Stimulated activated CD8-positive, alpha-beta memory T cell treated with anti-CD3 and anti-CD28 coated beads, Interleukin-12 subunit alpha, Interleukin-12 subunit beta, amount 100 ng/mL, for 4 hours (primary cell): ENCODE data around the gene SMC1B.
"Not testable (repeated sequence)": the region's sequence is repeated elsewhere in the genome, so short reads cannot be mapped to it uniquely, and the experiment has no call there.

ENCODE experiments used
- DNase-seq: peaks from one replicate; pipeline ENCODE4 v3.0.0-alpha.2; 2020; ENCODE audit warnings: low read depth

Gene SMC1B

DNA sequence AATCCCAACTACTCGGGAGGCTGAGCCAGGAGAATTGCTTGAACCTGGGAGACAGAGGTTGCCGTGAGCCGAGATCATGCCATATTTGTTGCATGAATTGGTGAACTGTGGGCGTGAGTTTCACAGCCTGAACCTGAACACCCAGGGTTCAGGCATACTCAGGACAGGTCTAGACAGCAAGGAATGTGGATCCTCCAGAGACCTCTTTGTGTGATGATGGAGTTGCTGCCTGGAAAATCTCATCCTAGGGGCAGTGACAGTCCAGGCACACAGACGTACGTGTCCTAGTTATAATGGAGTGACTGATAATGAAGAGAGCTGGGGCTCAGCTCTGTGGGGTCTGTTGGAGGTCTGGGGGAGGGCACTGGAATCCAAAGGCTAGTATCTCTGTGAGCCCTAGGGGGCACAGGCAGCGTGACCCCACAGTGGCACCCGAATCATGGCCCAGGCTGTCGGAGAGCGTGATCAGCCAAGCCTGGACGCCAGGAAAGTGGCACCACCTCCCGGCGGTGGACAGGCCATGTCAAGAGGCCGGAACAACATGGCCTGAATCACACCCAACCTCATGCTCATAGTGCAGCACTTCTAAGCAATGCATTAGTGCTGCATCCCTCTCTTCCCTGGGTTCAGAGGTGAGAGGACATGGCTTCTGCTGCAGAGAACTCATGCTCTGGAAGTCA is 31.8 kb upstream of the SMC1B start:
- no peak for DNase-seq

DNA sequence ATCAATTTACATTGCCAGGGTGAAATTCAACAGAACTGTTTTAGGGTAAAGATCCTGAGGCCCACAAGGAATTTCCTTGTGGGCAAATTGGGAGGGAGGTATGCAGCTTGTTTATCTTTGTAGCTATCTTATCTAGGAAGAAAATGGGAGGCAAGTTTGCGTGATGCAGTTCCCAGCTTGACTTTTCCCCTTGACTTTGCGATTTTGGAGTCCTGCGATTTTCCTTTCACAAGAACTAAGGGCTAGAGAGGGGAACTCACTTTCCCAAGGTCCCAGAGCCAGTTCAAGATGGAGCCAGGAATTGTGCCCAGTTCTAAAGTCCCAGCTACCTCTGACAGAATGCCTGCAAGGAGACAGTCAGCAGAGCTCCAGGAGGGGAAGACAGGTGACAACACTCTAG is 30.8 kb upstream of the SMC1B start:
- no peak for DNase-seq

DNA sequence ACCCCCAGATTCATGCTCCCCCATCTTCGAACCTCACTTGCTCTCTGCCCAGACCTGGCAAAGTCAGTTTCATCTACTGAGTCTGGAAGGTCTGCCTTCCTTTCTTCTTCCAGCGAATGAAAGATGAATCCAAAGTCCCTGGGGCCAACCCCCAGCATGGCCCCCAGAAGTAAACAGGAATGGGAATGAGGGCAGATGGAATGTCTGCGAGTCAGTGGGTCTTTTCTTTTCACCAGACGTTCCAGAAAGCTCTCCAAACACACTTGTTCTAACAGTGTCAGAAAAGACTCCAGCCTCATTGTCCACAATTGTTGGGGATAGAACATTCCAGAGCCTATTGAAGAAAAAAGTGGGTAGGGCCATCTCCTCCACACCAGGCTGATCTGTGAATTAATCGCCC is 28.7 kb upstream of the SMC1B start:
- DNase-seq: no peak

DNA sequence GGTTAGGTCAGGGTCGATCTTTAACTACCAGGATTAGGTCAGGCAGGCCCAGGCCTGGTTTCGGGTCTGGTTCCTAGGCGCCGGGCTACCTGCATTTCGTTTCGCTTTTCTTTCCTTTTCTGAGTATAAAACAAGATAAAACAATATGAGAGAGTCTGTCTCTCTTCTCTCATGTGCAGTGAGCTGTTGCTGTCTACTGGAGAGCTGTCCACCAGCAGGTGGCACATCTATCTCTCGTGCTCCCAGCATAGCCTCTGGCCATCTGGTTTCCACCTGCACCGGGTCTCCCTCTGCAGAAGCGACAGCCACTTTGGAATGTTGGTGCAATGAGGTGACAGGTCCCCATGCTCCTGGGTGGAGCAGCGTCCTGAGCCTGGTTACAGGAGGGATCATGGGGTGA is 27.7 kb upstream of the SMC1B start:
- DNase-seq: no peak

DNA sequence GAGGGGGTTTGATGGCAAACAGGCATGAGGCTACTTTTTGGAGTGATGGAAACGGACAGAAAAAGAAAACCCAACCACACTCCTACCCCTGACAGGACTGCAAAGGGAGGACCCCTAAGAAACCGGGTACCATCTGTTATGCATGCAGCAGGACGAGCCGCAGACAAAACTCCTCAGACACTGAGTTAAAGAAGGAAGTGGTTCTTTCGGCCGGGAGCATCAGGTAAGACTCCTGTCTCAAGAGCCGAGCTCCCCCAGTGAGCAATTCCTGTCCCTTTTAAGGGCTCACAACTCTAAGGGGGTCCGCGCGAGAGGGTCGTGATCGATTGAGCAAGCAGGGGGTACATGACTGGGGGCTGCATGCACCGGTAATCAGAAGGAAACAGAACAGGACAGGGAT is 27.3 kb upstream of the SMC1B start:
- not testable (repeated sequence) for DNase-seq

DNA sequence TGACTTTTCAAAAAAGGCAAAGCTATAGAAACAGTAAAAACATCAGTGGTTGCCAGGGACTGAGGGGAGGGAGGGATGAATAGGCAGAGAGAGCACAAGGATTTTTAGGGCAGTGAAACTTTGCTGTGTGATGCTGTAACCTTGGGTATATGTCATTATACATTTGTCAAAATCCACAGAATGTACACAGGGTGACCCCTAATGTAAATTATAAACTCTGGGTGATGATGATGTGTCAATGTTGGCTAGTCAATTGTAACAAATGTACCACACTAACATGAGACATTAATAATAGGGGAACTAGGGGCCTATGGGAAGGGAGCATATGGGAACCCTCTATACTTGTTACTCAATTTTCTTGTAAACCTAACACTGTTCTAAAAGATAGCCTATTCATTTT is 24.9 kb upstream of the SMC1B start:
- DNase-seq: no peak

DNA sequence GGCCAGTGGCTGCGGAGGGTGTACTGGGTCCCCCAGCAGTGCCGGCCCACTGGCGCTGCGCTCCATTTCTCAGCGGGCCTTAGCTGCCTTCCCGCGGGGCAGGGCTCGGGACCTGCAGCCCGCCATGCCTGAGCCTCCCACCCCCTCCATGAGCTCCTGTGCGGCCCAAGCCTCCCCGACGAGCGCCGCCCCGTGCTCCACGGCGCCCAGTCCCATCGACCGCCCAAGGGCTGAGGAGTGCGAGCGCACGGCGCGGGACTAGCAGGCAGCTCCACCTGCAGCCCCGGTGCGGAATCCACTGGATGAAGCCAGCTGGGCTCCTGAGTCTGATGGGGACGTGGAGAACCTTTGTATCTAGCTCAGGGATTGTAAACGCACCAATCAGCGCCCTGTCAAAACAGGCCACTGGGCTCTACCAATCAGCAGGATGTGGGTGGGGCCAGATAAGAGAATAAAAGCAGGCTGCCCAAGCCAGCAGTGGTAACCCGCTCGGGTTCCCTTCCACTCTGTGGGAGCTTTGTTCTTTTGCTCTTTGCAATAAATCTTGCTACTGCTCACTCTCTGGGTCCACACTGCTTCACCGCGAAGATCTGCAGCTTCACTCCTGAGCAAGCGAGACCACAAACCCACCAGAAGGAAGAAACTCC is 23.6 kb upstream of the SMC1B start:
- DNase-seq: peak; percentile 18

DNA sequence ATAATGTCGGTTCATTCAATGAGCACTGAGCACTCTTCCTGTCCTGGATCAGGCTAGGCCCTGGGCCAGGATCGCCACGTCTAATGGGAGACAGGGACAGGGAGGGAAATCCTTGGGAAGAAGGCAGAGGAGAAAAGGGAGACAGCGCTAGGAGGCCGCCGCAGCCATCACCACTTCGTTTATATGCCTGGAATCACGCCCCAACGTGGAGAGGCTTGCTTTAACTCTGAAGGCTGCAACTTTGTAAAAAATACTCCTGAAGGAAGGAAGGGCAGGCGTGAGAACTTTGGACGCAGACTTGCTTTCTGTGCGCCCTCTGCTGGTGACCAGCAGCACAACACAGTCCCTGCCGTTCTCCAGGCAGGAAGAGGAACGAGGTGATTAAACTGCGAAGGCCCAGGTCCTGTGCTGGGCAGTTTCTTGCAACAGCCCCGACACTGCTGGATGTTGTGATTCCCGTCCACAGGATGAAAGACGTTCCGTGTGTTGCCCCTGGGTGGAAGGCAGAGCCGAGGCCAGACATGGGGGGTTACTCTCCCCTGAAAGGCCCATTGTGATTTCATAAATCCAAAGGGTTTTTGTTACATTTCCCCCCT is 22.2 kb upstream of the SMC1B start:
- peak; percentile 62 for DNase-seq

DNA sequence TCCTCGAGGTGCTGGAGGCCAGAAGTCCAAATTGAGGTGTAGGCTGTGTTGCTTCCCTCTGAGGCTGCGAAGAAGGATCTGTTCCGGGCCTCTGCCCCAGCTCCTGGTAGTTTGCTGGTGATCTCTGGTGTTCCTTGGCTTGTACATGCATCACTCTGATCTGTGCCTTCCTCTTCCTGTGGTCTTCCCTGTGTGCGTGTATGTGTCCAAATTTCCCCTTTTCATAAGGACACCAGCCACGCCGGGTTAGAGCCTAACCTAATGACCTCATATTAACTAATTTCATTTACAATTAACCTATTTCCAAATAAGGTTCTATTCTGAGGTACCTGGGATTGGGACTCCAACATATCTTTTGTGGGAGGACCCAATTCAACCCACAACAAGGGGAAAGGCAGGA is 21.6 kb upstream of the SMC1B start:
- no peak for DNase-seq

DNA sequence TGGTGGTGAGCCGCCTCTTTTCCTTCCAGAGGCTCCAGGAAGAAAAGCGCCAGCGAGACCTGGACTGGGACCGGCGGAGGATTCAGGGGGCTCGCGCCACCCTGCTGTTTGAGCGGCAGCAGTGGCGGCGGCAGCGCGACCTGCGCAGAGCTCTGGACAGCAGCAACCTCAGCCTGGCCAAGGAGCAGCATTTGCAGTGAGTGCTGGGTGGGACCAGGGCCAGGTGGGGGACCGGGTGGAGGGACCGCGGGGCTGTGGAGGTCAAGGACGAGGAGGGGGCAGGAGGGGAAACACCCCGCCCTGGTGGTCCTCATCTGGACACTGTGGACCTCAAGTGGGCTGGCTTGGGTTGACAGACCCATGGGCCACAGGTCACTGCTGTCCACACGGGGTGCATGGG is 17.5 kb upstream of the SMC1B start:
- DNase-seq: no peak

DNA sequence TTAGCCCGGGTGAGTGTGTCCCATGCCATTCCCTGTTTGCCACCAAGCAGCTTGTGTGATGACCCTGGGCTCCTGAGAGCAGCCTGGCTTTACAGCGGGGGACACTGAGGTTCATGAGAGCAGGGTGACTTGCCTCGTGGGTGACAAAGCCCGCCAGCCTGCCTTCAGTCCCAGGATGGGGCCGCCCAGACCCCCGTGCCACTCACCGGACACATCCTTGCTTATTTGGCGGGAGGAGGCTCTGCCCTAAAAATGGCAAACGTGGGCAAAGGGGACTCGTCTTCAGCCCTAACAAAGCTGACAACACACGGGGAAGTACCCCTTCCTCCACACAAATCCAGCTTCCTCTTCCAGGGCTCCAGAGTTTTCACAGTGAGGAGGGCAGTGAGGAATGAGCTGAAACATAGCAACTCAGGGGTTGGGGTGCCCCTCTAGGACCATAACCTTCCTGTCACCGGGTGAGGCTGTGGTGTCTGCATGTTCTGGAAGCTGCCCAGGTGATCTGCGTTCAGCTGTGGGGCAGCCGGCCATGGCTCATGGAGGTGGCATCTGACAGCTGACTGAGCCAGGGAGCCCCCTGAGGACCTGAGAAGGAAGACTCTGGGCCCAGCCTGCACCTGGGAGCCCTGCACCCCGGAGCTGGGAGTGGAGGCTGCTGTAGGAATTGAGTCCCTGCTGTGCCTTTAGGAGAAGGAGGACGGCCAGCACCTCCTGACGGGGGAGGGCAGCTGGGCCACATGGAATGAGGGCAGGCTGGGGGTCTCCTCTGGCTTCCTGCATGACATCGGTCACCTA is 16.8 kb upstream of the SMC1B start:
- no peak for DNase-seq

DNA sequence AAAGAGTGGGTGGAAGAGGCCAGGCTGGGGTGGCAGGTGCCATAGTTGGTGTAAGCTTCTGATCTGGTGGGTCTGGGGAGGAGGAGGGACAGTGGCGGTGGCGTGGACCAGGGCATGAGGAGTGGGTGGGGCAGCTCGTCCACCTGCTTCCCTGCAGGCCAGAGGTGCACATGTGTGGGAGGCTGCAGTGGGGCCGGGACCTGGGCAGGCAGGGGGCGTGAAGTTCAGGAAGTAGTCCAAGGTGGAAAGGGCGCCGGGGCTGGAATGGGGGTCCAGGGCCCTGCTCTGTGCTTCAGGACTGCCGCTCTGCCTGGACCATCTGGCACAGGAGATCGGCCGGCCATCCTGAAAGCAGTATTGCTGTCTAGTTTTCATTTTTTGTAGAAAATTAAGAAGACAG is 16.0 kb upstream of the SMC1B start:
- no peak for DNase-seq

DNA sequence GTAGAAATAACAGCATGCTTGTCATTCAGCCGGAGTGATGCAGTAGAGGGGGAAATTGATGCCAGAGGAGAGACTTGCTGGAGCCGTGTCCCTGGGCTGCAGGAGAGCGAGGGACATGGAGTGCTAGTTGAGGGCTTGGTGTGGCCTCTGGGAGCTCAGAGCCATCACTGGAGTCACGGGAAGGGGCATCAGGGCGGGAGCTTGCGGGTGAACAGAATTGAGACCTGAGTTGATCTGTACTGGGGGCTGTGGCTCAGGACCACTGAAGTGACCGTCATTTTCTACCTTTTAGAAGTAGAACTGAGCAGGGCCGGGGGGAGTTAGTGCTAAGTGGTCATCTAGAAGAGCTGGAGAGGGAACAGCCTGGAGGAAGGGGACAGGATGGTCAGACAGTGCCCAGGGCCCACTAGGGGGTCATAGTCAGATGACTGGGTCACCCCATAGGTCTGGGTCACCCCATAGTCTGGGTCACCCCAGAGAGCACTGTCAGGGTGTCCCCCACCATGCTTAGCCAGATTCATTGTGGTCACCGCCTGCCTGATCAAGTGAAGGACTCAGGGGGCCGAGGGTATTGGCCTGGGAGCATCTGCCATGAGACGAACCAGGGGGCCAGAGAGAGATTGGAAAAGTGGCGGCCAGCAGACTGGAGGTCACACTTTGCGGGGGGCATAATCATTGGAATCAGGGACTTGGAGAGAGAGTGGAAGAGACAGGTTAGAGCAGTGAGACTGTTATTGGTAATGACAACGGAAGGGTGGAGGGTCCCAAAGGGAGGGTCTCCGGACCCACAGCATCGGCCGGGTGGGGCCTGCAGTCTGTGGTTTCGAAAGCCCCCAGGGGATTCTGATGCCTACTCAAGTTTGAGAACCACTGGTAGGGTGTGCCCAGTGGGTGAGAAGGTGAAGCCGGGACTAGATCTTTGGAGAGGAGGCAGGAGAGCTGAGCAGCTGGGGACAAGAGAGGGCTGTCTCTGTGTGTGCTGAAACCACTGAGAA is 15.3 kb upstream of the SMC1B start:
- no peak for DNase-seq

DNA sequence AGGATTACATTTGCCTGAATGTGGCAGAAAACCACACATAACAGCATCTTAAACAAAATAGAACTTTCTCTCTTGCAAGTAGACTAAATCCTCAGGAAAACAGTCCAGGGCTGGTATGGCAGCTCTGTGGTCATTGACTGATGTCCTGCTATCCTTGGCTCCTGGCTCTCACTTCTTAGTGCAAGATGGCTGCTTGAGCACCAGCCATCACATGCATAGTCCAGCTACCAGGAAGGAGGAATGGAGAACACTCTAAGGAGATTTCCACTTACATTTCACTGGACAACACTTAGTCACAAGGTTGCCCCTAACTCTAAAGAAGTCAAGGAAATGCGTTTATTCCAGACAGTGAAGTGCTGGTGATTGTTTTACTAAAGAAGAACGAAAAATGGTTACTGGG is 13.7 kb upstream of the SMC1B start:
- no peak for DNase-seq

DNA sequence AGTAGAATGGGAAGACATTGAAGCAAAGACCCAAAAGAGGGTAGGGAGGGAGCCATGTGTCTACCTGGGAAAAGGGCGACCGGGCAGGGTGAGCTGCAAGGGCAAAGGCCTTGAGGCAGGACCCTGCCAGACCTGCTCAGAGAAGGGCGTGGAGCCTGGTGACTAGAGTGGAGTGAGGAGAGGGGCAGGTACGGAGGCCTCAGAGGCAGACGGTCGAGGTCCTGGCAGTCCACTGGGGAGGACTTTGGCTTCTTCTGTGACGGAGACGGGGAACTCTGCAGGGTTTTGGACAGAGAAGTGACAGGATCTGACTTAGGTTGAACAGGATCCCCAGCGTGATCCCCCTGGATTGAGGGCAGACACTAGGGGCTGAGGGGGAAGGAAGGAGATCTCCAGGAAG is 13.0 kb upstream of the SMC1B start:
- DNase-seq: no peak

DNA sequence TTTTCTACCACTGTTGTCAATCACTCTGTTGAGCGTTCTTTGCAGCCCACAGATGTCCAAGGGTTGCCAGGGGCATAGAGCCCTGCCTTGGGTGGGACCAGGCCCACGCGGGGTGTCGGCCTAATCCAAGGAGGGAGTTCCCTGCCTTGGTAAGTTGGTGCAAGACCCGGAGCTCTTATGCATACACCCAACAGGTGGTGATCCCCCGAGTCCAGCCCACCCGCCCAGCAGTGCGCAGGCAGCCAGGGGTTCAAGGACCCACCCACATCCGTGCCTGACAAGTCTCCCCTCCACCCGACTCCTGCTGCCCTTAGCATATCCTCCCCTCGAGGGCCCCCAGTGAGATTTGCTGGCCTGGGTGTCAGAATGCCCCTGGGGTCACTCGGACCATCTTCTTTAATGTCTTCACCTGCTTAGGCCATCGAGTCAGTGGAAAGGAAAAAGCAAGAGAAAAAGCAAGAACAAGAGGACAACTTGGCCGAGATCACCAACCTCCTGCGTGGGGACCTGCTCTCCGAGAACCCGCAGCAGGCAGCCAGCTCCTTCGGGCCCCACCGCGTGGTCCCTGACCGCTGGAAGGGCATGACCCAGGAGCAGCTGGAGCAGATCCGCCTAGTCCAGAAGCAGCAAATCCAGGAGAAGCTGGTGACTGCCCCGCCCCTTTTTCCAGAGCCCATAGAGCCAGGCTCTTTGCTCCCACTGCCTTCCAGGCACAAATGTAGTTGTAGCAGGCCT is 12.3 kb upstream of the SMC1B start:
- DNase-seq: no peak

DNA sequence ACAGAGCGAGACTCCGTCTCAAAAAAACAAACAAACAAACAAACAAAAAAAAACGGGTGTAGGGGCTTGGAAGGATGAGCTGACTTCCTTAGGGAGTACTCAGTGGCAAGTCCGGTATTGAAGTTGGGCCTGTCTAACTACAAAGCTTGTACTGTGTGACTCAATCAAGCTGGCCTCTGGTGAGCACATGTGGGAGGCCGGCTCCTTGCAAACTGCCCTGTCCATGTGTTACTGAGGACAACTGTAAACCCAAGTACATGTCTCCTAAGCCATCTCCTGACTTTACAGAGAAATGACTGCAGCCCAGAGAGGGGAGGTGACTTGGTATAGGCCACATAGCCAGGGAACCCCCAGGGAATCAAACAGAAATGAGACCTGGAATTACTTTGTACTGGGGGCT is 11.7 kb upstream of the SMC1B start:
- DNase-seq: no peak

DNA sequence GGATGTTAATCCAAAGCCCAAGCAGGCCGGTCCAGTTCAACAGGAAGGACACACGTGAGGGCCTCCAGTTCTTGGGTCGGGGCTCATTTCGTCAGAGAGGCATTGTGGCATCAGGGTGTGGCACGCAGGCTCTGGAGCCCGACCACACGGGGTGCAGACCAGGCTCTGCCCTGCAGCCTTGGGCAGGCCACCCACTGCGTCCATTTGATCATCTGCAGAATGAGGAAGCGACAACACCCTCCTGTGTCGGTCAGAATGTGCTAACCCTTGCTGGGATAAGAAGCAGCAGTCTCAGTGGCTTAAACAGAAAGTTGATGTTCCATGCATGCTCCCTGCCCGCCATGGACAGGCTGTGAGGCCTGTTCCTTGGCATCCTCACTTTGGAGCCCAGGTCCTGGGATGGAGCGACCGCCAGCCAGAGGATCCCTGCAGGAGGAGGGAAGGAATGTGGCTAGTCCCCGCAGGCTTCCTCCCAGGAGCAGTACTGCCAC is 10.9 kb upstream of the SMC1B start:
- DNase-seq: no peak

DNA sequence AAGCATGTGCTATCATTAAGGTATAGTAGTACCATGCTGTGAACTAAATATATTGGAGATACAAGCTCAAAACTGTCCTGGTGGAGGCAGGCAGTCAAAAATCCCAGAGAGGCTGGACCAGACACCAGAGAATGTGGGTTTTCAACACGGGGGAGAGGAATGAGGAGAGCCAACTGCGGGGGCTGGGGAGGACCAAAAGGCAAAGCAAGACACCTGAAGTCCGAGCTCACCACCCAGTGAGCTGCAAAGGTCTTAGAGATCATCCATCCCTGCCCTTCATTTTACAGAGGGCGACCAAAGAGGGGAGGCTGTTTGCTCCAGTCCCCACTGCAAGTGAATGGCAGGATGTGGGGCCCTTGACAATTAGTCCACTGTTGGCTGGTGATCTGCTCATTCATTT is 10.1 kb upstream of the SMC1B start:
- no peak for DNase-seq

DNA sequence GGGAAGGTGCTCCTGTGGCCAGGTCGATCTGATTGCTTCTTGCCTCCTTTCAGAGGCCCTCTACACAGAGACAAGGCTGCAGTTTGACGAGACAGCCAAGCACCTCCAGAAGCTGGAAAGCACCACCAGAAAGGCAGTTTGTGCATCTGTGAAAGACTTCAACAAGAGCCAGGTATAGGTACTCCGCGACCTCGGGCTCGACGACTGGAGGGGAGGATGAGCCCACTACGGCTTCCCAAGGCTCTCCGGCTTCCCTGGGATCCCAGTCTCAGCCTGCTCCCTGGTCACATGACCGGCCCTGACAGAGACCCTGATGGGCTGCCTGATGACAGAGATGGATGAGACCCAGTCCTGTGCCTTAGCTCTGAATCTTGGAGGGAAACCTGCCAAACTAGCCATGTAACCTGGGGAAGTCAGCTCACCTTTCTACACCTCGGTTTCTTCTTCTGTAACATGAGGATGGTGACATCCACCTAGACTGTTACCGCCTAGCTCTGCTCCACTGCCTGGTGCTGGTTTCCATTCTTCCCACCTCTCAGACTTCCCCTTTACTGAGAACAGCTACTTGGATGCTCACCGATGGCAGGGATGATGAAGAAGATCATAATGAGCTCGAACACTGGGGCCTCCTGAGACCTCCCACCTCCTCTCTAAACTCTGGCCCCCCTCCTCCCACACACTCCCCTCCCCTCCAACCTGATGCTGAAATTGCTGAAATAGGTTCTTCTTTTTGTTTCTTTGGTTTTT is 9.0 kb upstream of the SMC1B start:
- no peak for DNase-seq
